ENCODE measurements around the gene GPC5. TPM values are rescaled to one million over a fixed set of nuclear protein-coding genes. Genes with fewer than 3 reads are reported as not detected.

The GPC5 gene
- total and polyA plus RNA-seq, 4 donors: 0.51 to 22.4 (median 2.0) TPM

GRCh38 chr13:92512852-92513251 is 1114.4 kb downstream of the GPC5 start:
- no peaks in the 10 kb centered on the region for H3K27me3 ChIP-seq (ENCODE audit: control insufficient read depth in 4 of 4, insufficient read depth in 4 of 4, low read length in 3 of 4)
- no peak overlapping the region for H3K4me3 ChIP-seq (ENCODE audit: low read depth in 1 of 3, low read length in 3 of 3)
- 87% methylated on average over 9 of the region's 9 CpGs for WGBS
- no peaks in the 10 kb centered on the region for H3K36me3 ChIP-seq (ENCODE audit: control insufficient read depth in 4 of 4, insufficient read depth in 3 of 4, low read depth in 1 of 4, low read length in 3 of 4)
- no peak for DNase-seq (ENCODE audit: low spot score)
- peaks cover 0 to 5% (median 1%) of the 10 kb centered on the region in 4 donors for H3K9me3 ChIP-seq (ENCODE audit: control insufficient read depth in 4 of 4, low read length in 3 of 4)
- H3K9ac ChIP-seq (ENCODE audit: low read depth in 1 of 2, low read length in 2 of 2): no peak overlapping the region
- no peak overlapping the region for H3K27ac ChIP-seq (ENCODE audit: low read depth in 1 of 2, low read length in 2 of 2)
- H3K4me1 ChIP-seq (ENCODE audit: control insufficient read depth in 4 of 4, insufficient read depth in 4 of 4, low read length in 3 of 4): no peaks in the 10 kb centered on the region
- TF ChIP-seq REST (IDR thresholded peaks at IDR 0.05) (no peak), FOXA2 (IDR thresholded peaks at IDR 0.05) (no peak), RXRA (IDR thresholded peaks at IDR 0.05) (no peak), SP1 (IDR thresholded peaks at IDR 0.05) (no peak), TAF1 (conservative IDR thresholded peaks at IDR 0.05) (no peak), NR2F2 (IDR thresholded peaks at IDR 0.05) (no peak), HNF4A (conservative IDR thresholded peaks at IDR 0.05) (no peak), EGR1 (IDR thresholded peaks at IDR 0.05; ENCODE audit: low read depth in 2 of 2) (no peak)

GRCh38 chr13:92513672-92514071 is 1115.3 kb downstream of the GPC5 start:
- TF ChIP-seq REST (IDR thresholded peaks at IDR 0.05) (no peak), GABPA (IDR thresholded peaks at IDR 0.05 in 1 of 2, conservative IDR thresholded peaks at IDR 0.05 in 1 of 2) (no peak), MAX (IDR thresholded peaks at IDR 0.05) (no peak), HNF4A (conservative IDR thresholded peaks at IDR 0.05) (no peak), HNF4G (IDR thresholded peaks at IDR 0.05) (no peak), JUND (IDR thresholded peaks at IDR 0.05) (no peak), TAF1 (conservative IDR thresholded peaks at IDR 0.05) (no peak), CTCF (IDR thresholded peaks at IDR 0.05; ENCODE audit: low read depth, low read length, missing input control) (no peak), FOXA1 (IDR thresholded peaks at IDR 0.05) (no peak), EGR1 (IDR thresholded peaks at IDR 0.05; ENCODE audit: low read depth in 2 of 2) (no peak), RAD21 (IDR thresholded peaks at IDR 0.05) (no peak), SP1 (IDR thresholded peaks at IDR 0.05) (no peak), NR2F2 (IDR thresholded peaks at IDR 0.05) (no peak)
- H3K27me3 ChIP-seq (ENCODE audit: control insufficient read depth in 4 of 4, insufficient read depth in 4 of 4, low read length in 3 of 4): no peaks in the 10 kb centered on the region
- no peak overlapping the region for H3K27ac ChIP-seq (ENCODE audit: low read depth in 1 of 2, low read length in 2 of 2)
- no peaks in the 10 kb centered on the region for H3K36me3 ChIP-seq (ENCODE audit: control insufficient read depth in 4 of 4, insufficient read depth in 3 of 4, low read depth in 1 of 4, low read length in 3 of 4)
- peaks cover 0 to 5% (median 0%) of the 10 kb centered on the region in 4 donors for H3K9me3 ChIP-seq (ENCODE audit: control insufficient read depth in 4 of 4, low read length in 3 of 4)
- no peak for DNase-seq (ENCODE audit: low spot score)
- H3K4me1 ChIP-seq (ENCODE audit: control insufficient read depth in 4 of 4, insufficient read depth in 4 of 4, low read length in 3 of 4): no peaks in the 10 kb centered on the region
- WGBS: 38% methylated on average over 1 of the region's 1 CpG
- H3K4me3 ChIP-seq (ENCODE audit: low read depth in 1 of 3, low read length in 3 of 3): no peak overlapping the region
- no peak overlapping the region for H3K9ac ChIP-seq (ENCODE audit: low read depth in 1 of 2, low read length in 2 of 2)
